CD4-positive, alpha-beta memory T cell (primary cell): Measurements from ENCODE around the gene SLC12A5. TPM values are rescaled to one million over a fixed set of nuclear protein-coding genes. Genes with fewer than 3 reads are reported as not detected.

ENCODE experiments used
- CTCF ChIA-PET: fragments of 350-600 bp; sonication (Branson Sonifier 250); formaldehyde crosslinking; loops from one replicate; lab custom pipeline; 2021; ENCODE audit warnings: inconsistent platforms; ENCODE audit not compliant: partially characterized antibody; lab: Charles Lee
- POLR2A ChIA-PET: fragments of 350-600 bp; sonication (Branson Sonifier 250); formaldehyde crosslinking; loops from one replicate; lab custom pipeline; 2021; ENCODE audit not compliant: partially characterized antibody; lab: Charles Lee
- DNase-seq, 5 donors: peaks; one replicate each; pipeline versions ENCODE4 v3.0.0 to v3.0.0-alpha.2; 2020 to 2022; ENCODE audit warnings: mixed read lengths in 1 of 5
- H3K27ac ChIP-seq: one replicate; pipeline ENCODE4 v1.7.0; 2013; ENCODE audit warnings: low read depth, low read length
- H3K27me3 ChIP-seq: 2 replicates; pipeline ENCODE4 v1.7.0; 2013; ENCODE audit warnings: mild to moderate bottlenecking, low read length, moderate library complexity; ENCODE audit not compliant: insufficient read depth
- H3K36me3 ChIP-seq: 2 replicates; pipeline ENCODE4 v1.7.0; 2013; ENCODE audit warnings: mild to moderate bottlenecking, low read length, moderate library complexity; ENCODE audit not compliant: insufficient read depth
- H3K4me1 ChIP-seq: 2 replicates; pipeline ENCODE4 v1.7.0; 2013; ENCODE audit warnings: mild to moderate bottlenecking, low read length, moderate library complexity; ENCODE audit not compliant: insufficient read depth
- H3K4me3 ChIP-seq, 2 donors: one replicate each; pipeline ENCODE4 v1.7.0; 2013; ENCODE audit warnings: low read length in 2 of 2, mild to moderate bottlenecking in 1 of 2
- H3K9me3 ChIP-seq, 2 donors: one replicate each; pipeline ENCODE4 v1.7.0; 2013; ENCODE audit warnings: low read length in 2 of 2, control low read depth in 1 of 2; ENCODE audit not compliant: control insufficient read depth in 1 of 2
- H3K27ac Mint-ChIP-seq, 7 donors: one replicate each; pipeline ENCODE4 v1.8.0; 2020 to 2021; ENCODE audit warnings: mixed read lengths in 7 of 7, mild to moderate bottlenecking in 6 of 7, inconsistent platforms in 3 of 7, moderate library complexity in 3 of 7
- H3K27me3 Mint-ChIP-seq, 2 donors: one replicate each; pipeline ENCODE4 v1.8.0; 2020 to 2021; ENCODE audit warnings: mixed read lengths in 2 of 2
- H3K36me3 Mint-ChIP-seq, 2 donors: one replicate each; pipeline ENCODE4 v1.8.0; 2020 to 2021; ENCODE audit warnings: mixed read lengths in 2 of 2, inconsistent platforms in 1 of 2, mild to moderate bottlenecking in 1 of 2
- H3K4me1 Mint-ChIP-seq, 4 donors: one replicate each; pipeline ENCODE4 v1.8.0; 2020 to 2021; ENCODE audit warnings: mixed read lengths in 4 of 4, mild to moderate bottlenecking in 1 of 4
- H3K4me3 Mint-ChIP-seq, 8 donors: one replicate each; pipeline ENCODE4 v1.8.0; 2020 to 2021; ENCODE audit warnings: mixed read lengths in 8 of 8, mild to moderate bottlenecking in 7 of 8, moderate library complexity in 6 of 8, inconsistent platforms in 3 of 8
- H3K9me3 Mint-ChIP-seq, 8 donors: one replicate each; pipeline ENCODE4 v1.8.0; 2020 to 2021; ENCODE audit warnings: mixed read lengths in 8 of 8, mild to moderate bottlenecking in 5 of 8, inconsistent platforms in 3 of 8, moderate library complexity in 1 of 8
- intact Hi-C: fragments of 100-400 bp; cut with micrococcal nuclease; formaldehyde crosslinking; loops from one replicate; pipeline ENCODE4 v1.15.1; 2023
- polyA plus RNA-seq, 2 donors: library from polyadenylated mRNA; unstranded; fragments of 300-500 nt; fragmentation: Illumina TruSeq; gene quantifications; one replicate each; pipeline ENCODE4 v1.2.3, GENCODE V29; 2021
- total RNA-seq, 2 experiments: library from RNA; stranded (reverse); gene quantifications; one replicate each; pipeline ENCODE4 v1.2.3, GENCODE V29; 2021

SLC12A5 gene
- total and polyA plus RNA-seq, 4 experiments from 2014 or later = not detected

DNA sequence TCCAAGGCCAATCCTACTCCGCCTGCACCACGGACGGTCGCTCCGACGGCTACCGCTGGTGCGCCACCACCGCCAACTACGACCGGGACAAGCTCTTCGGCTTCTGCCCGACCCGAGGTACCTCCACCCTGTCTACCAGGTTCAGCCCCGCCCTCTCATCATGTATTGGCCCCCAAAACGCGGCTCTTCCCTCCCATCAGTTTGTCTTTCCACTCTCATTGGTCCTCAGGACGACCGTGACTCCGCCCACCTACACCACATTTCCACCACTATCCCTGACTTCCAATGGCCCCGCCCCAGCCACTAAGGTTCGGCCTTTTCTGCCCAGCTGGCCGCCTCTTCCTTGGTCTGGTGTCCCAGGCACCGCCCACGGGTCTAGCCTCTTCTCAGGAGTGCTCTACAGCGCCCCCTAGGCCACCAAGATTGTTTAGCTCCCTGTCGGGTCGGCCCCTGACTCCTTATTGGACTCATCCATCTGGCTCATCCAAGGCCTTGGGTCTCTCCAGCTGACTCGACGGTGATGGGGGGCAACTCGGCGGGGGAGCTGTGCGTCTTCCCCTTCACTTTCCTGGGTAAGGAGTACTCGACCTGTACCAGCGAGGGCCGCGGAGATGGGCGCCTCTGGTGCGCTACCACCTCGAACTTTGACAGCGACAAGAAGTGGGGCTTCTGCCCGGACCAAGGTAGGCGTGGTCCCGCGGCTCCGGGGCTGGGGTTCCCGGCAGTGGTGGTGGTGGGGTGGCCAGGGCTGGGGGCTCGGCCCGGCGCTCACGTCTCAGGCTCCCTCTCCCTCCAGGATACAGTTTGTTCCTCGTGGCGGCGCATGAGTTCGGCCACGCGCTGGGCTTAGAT, 17.2 kb upstream of the SLC12A5 start:
- DNase-seq = no peak

GRCh38 chr20:46012921-46013320, 16.1 kb upstream of the SLC12A5 start:
- no peak overlapping the region for H3K4me3 ChIP-seq
- no peak overlapping the region for H3K27ac ChIP-seq
- H3K4me3 Mint-ChIP-seq = peak overlapping the region in 7 of 8 donors; percentile 26 to 89 (median 53)
- ChIA-PET CTCF (interaction anchor here (0.6 to 5.2 kb wide), 22 partner anchors 8 to 736 kb away, joined by 3 to 150 read pairs (median 8); partner anchors contain the start of genes PCIF1 and ZNF335), POLR2A (interaction anchor here (1.0 to 2.7 kb wide), 4 partner anchors 14 to 78 kb away, joined by 3 to 18 read pairs (median 7); partner anchors contain the start of gene ZNF335)
- intact Hi-C loops = loop anchor here (1.0 to 5.0 kb wide), 3 partner anchors 26 to 674 kb away; partner anchors contain the start of genes TP53RK and ZNF335
- peaks cover 0 to 5% (median 0%) of the 10 kb centered on the region in 8 donors for H3K9me3 Mint-ChIP-seq
- peak overlapping the region in 5 of 7 donors; percentile 18 to 90 (median 77) for H3K27ac Mint-ChIP-seq
- no peak for DNase-seq
- H3K27me3 ChIP-seq = peaks cover 30% of the 10 kb centered on the region
- peaks cover 26 to 64% of the 10 kb centered on the region in 2 donors for H3K27me3 Mint-ChIP-seq
- H3K9me3 ChIP-seq = no peaks in the 10 kb centered on the region
- peaks cover 30 to 77% (median 56%) of the 10 kb centered on the region in 4 donors for H3K4me1 Mint-ChIP-seq
- no peaks in the 10 kb centered on the region for H3K36me3 ChIP-seq
- H3K4me1 ChIP-seq = peaks cover 60% of the 10 kb centered on the region
- H3K36me3 Mint-ChIP-seq = peaks cover 0 to 1% of the 10 kb centered on the region in 2 donors

More for the DNA sequence above, 17.2 kb upstream of the SLC12A5 start:
- H3K4me1 Mint-ChIP-seq = peaks cover 33 to 78% (median 59%) of the 10 kb centered on the region in 4 donors
- intact Hi-C loops = loop anchor here (5.0 kb wide), 2 partner anchors 40 to 675 kb away; partner anchors contain the start of genes TP53RK and ZNF335
- CTCF ChIA-PET = interaction anchor here (0.8 to 5.2 kb wide), 8 partner anchors 11 to 211 kb away, joined by 3 to 150 read pairs (median 14); partner anchors contain the start of gene PCIF1
- Histone ChIP-seq H3K36me3 (no peaks in the 10 kb centered on the region), H3K9me3 (no peaks in the 10 kb centered on the region), H3K4me1 (peaks cover 68% of the 10 kb centered on the region), H3K27ac (no peak overlapping the region), H3K4me3 (no peak overlapping the region), H3K27me3 (peaks cover 30% of the 10 kb centered on the region)
- H3K36me3 Mint-ChIP-seq = peaks cover 0 to 1% of the 10 kb centered on the region in 2 donors
- H3K4me3 Mint-ChIP-seq = peak overlapping the region; percentile 29 to 89 (median 65)
- POLR2A ChIA-PET = interaction anchor here (1.0 kb wide), 2 partner anchors 12 to 42 kb away, joined by 3 to 4 read pairs; no protein-coding TSS in a partner anchor
- H3K9me3 Mint-ChIP-seq = peaks cover 0 to 5% (median 0%) of the 10 kb centered on the region in 8 donors
- H3K27ac Mint-ChIP-seq = peak overlapping the region in 3 of 7 donors; percentile 79 to 90 (median 89)
- peaks cover 26 to 58% of the 10 kb centered on the region in 2 donors for H3K27me3 Mint-ChIP-seq

GRCh38 chr20:46013322-46013828, 15.6 kb upstream of the SLC12A5 start:
- Histone ChIP-seq H3K27me3 (peaks cover 30% of the 10 kb centered on the region), H3K4me1 (peaks cover 56% of the 10 kb centered on the region), H3K9me3 (no peaks in the 10 kb centered on the region), H3K4me3 (peak overlapping the region in 1 of 2 donors; percentile 33), H3K36me3 (no peaks in the 10 kb centered on the region), H3K27ac (no peak overlapping the region)
- Mint-ChIP-seq H3K27me3 (peaks cover 26 to 64% of the 10 kb centered on the region in 2 donors), H3K27ac (peak overlapping the region in 3 of 7 donors; percentile 57 to 90 (median 78)), H3K4me3 (peak overlapping the region in 7 of 8 donors; percentile 42 to 89 (median 50)), H3K9me3 (peaks cover 0 to 5% (median 0%) of the 10 kb centered on the region in 8 donors), H3K4me1 (peaks cover 26 to 73% (median 51%) of the 10 kb centered on the region in 4 donors), H3K36me3 (peaks cover 0 to 1% of the 10 kb centered on the region in 2 donors)
- intact Hi-C loops = loop anchor here (1.0 to 5.0 kb wide), 3 partner anchors 26 to 674 kb away; partner anchors contain the start of genes TP53RK and ZNF335
- CTCF ChIA-PET = interaction anchor here (0.6 to 5.2 kb wide), 23 partner anchors 9 to 735 kb away, joined by 3 to 150 read pairs (median 7); partner anchors contain the start of genes PCIF1 and ZNF335
- DNase-seq = no peak
- POLR2A ChIA-PET = interaction anchor here (1.0 to 2.7 kb wide), 4 partner anchors 14 to 78 kb away, joined by 3 to 18 read pairs (median 7); partner anchors contain the start of gene ZNF335

DNA sequence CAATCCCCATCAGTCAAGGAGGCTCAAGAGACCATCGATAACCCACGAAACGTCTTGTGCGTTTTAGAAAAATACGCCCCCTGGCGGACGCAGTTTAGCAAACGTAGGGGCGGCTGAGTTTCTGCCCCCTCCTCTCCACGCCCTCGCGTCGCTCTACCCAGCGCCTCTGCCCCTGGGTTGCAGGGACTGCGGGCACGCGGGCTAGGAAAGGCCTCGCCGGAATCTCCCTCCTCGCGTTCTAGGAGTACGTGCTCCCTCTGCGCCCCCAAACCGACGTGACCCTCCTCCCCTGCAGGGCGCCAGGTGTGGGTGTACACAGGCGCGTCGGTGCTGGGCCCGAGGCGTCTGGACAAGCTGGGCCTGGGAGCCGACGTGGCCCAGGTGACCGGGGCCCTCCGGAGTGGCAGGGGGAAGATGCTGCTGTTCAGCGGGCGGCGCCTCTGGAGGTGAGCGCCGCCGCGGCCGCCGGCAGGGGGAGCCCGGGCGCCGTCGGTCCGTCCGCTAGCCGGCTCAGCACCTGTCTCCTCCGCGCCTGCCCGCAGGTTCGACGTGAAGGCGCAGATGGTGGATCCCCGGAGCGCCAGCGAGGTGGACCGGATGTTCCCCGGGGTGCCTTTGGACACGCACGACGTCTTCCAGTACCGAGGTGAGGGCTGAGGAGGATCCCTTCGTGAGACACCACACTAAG, 15.0 kb upstream of the SLC12A5 start:
- ChIA-PET POLR2A (interaction anchor here (1.0 to 2.7 kb wide), 6 partner anchors 10 to 42 kb away, joined by 3 to 18 read pairs (median 4); partner anchors contain the start of gene ZNF335), CTCF (interaction anchor here (0.6 to 5.2 kb wide), 32 partner anchors 9 to 215 kb away, joined by 3 to 150 read pairs (median 4); partner anchors contain the start of genes PCIF1, SLC12A5 and ZNF335)
- Mint-ChIP-seq H3K36me3 (peaks cover 0 to 1% of the 10 kb centered on the region in 2 donors), H3K27me3 (peaks cover 26 to 61% of the 10 kb centered on the region in 2 donors), H3K4me3 (peak overlapping the region; percentile 45 to 81 (median 64)), H3K4me1 (peaks cover 25 to 67% (median 45%) of the 10 kb centered on the region in 4 donors), H3K9me3 (peaks cover 0 to 5% (median 0%) of the 10 kb centered on the region in 8 donors), H3K27ac (peak overlapping the region in 3 of 7 donors; percentile 54 to 78 (median 57))
- intact Hi-C loops = loop anchor here (1.0 to 5.0 kb wide), 5 partner anchors 27 to 673 kb away; partner anchors contain the start of genes NCOA5, TP53RK and ZNF335
- H3K9me3 ChIP-seq = no peaks in the 10 kb centered on the region
- H3K27me3 ChIP-seq = peaks cover 30% of the 10 kb centered on the region
- peak overlapping the region in 1 of 2 donors; percentile 33 for H3K4me3 ChIP-seq
- peak; percentile 59 to 82 (median 64) for DNase-seq
- peaks cover 50% of the 10 kb centered on the region for H3K4me1 ChIP-seq
- H3K36me3 ChIP-seq = no peaks in the 10 kb centered on the region
- no peak overlapping the region for H3K27ac ChIP-seq

- Histone ChIP-seq H3K27ac (no peak overlapping the region), H3K4me3 (no peak overlapping the region), H3K27me3 (peaks cover 30% of the 10 kb centered on the region), H3K4me1 (peaks cover 42% of the 10 kb centered on the region), H3K36me3 (no peaks in the 10 kb centered on the region), H3K9me3 (no peaks in the 10 kb centered on the region)
- Mint-ChIP-seq H3K27ac (peak overlapping the region in 3 of 7 donors; percentile 54 to 78 (median 55)), H3K4me3 (peak overlapping the region in 7 of 8 donors; percentile 46 to 84 (median 72)), H3K27me3 (peaks cover 26 to 53% of the 10 kb centered on the region in 2 donors), H3K36me3 (peaks cover 0 to 1% of the 10 kb centered on the region in 2 donors), H3K4me1 (peaks cover 21 to 59% (median 38%) of the 10 kb centered on the region in 4 donors), H3K9me3 (peaks cover 0 to 5% (median 0%) of the 10 kb centered on the region in 8 donors)
- ChIA-PET CTCF (interaction anchor here (0.6 to 5.2 kb wide), 26 partner anchors 9 to 216 kb away, joined by 3 to 150 read pairs (median 5); partner anchors contain the start of genes PCIF1, SLC12A5 and ZNF335), POLR2A (interaction anchor here (0.6 to 2.7 kb wide), 6 partner anchors 11 to 43 kb away, joined by 3 to 18 read pairs (median 4); partner anchors contain the start of genes SLC12A5 and ZNF335)
- DNase-seq = no peak
- intact Hi-C loops = loop anchor here (2.0 to 5.0 kb wide), 4 partner anchors 42 to 673 kb away; partner anchors contain the start of genes NCOA5, TP53RK and ZNF335
These were observed 14.3 kb upstream of the SLC12A5 start for GRCh38 chr20:46014517-46015396.
